Activated CD8-positive, alpha-beta T cell treated with anti-CD3 and anti-CD28 coated beads for 36 hours (primary cell): Measurements from ENCODE around the gene DDT. TPM values are rescaled to one million over a fixed set of nuclear protein-coding genes. Genes with fewer than 3 reads are reported as not detected.

Experiments used
- ATAC-seq: fragments of 200-7000 bp; cut with Tn5 transposase; one replicate; pipeline ENCODE4 v1.10.0; 2021; ENCODE audit warnings: mild to moderate bottlenecking, moderate library complexity
- CTCF ChIA-PET: fragments of 350-600 bp; sonication (Branson Sonifier 250); formaldehyde crosslinking; loops from one replicate; lab custom pipeline; 2021; ENCODE audit warnings: antibody characterized with exemption; lab: Charles Lee
- POLR2A ChIA-PET: fragments of 350-600 bp; sonication (Branson Sonifier 250); formaldehyde crosslinking; loops from one replicate; lab custom pipeline; 2021; ENCODE audit warnings: antibody characterized with exemption; lab: Charles Lee
- DNase-seq: peaks from one replicate; pipeline ENCODE4 v3.0.0-alpha.2; 2020
- H3K27ac Mint-ChIP-seq: one replicate; pipeline ENCODE4 v1.8.0; 2021; ENCODE audit warnings: mild to moderate bottlenecking, mixed read lengths
- H3K27me3 Mint-ChIP-seq: one replicate; pipeline ENCODE4 v1.8.0; 2021; ENCODE audit warnings: mixed read lengths
- H3K36me3 Mint-ChIP-seq: one replicate; pipeline ENCODE4 v1.8.0; 2021; ENCODE audit warnings: low read depth, mixed read lengths
- H3K4me1 Mint-ChIP-seq: one replicate; pipeline ENCODE4 v1.8.0; 2021; ENCODE audit warnings: low read depth, mixed read lengths
- H3K4me3 Mint-ChIP-seq: one replicate; pipeline ENCODE4 v1.8.0; 2021; ENCODE audit warnings: mild to moderate bottlenecking, moderate library complexity, mixed read lengths
- H3K9me3 Mint-ChIP-seq: one replicate; pipeline ENCODE4 v1.8.0; 2021; ENCODE audit warnings: mixed read lengths
- intact Hi-C: fragments of 100-400 bp; cut with micrococcal nuclease; formaldehyde crosslinking; loops from one replicate; pipeline ENCODE4 v1.10.0; 2022
- total RNA-seq, 2 experiments: library from RNA; stranded (reverse); gene quantifications; one replicate each; pipeline ENCODE4 v1.2.3, GENCODE V29; 2021
- TF ChIP-seq, protein P1 (sequence below): fragments of 200-600 bp; IDR thresholded peaks from one replicate; pipeline ENCODE4 v1.8.0; 2022; ENCODE audit warnings: antibody characterized with exemption, mild to moderate bottlenecking

DDT gene
- total RNA-seq, 2 experiments from 2014 or later: 116 to 119 TPM

DNA sequence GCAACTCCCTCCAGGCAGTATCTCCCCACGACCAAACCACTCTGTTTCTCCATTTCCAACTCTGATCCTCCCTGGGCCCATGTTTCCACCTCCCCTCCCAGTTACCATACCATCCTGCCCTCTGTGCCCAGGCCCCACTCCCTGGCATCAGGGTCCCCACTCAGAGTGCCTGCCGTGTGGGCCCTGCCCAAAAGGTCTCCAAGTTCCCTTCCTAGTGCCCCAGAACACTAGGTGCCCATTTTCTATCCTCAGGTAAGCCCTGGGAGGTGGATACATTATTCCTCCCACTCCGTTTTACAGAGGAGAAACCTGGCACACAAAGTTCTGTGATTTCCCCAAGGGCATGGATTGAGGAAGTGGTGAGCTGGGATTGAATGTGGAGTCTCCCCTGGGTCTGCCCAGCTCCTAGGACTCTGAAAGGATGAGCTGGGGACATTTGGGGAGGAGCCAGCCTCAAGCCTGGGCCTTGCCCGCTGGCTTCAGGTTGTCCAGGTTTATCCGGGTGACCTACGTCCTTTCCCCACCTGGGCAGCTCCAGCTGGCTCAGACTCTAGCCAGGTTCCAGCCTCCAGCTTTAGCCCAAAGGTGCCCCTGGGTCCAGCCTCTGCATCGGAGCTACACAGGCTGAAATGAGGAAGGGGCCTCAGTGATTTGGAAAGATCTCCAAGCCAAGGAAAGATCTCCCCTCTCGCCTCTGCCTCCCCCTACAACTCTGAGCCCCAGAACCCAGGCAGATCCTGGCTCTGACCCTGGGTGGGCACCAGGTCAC is 33.2 kb upstream of the DDT start:
- Mint-ChIP-seq H3K27me3 (no peaks in the 10 kb centered on the region), H3K27ac (no peak overlapping the region), H3K4me3 (no peak overlapping the region), H3K36me3 (peaks cover 5% of the 10 kb centered on the region), H3K9me3 (no peaks in the 10 kb centered on the region), H3K4me1 (peaks cover 9% of the 10 kb centered on the region)
- ATAC-seq (no peak), DNase-seq (no peak)
- intact Hi-C loops: no loop called here
- TF ChIP-seq, protein P1, sequence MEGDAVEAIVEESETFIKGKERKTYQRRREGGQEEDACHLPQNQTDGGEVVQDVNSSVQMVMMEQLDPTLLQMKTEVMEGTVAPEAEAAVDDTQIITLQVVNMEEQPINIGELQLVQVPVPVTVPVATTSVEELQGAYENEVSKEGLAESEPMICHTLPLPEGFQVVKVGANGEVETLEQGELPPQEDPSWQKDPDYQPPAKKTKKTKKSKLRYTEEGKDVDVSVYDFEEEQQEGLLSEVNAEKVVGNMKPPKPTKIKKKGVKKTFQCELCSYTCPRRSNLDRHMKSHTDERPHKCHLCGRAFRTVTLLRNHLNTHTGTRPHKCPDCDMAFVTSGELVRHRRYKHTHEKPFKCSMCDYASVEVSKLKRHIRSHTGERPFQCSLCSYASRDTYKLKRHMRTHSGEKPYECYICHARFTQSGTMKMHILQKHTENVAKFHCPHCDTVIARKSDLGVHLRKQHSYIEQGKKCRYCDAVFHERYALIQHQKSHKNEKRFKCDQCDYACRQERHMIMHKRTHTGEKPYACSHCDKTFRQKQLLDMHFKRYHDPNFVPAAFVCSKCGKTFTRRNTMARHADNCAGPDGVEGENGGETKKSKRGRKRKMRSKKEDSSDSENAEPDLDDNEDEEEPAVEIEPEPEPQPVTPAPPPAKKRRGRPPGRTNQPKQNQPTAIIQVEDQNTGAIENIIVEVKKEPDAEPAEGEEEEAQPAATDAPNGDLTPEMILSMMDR: no peak
- ChIA-PET CTCF (no interaction called here), POLR2A (interaction anchor here (1.1 kb wide), 1 partner anchor 113 kb away, joined by 4 read pairs; no protein-coding TSS in a partner anchor)

DNA sequence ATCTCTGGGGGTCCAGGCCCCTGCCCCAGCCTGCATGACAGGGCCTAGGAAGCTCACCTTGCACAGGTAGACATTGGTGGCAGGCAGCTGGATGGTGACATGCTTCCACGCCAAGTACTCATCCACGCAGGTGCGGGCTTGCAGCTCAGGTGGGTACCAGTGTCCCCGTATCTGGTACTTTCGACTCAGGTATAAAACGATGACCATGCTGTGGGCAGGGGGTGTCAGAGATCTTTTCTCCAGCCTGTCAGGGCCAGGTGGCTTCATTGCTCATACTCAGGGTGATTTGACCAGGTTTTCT is 32.6 kb upstream of the DDT start:
- TF ChIP-seq, protein P1: no peak
- intact Hi-C loops: no loop called here

DNA sequence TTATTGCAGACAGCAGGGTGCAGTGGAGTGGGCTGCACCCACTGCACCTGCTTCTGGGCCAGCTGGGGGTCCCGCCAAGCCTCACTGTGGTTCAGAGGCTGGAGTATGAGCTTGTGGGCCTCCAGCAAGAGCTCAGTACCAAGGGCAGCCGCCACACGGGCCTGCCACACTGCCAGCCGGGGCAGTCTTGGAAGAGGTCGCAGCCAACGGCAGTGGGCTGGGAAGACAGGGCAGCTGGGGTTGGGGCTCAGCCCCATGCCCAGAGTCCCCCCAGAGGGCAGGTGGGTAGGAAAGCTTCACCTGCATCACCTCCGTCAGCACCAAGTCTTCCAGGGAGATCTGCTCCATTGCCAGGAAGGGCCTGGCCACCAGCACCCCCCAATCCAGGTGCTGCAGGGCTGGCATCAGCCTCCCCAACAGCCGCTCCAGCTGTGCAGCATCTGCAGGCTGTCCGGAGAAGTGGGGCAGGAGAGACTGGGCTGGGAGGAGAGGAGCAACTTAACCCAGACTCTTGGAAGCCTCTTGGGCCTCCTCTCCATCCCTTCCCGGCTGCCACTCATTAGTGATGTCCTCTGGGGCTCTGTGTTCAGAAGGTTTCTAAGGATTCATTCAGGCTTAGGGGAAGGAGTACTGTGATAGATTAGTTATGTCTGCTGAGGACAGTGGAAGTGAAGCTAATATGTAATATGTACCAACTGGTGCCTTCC is 32.1 kb upstream of the DDT start:
- Mint-ChIP-seq H3K27ac (no peak overlapping the region), H3K36me3 (peaks cover 3% of the 10 kb centered on the region), H3K9me3 (no peaks in the 10 kb centered on the region), H3K4me3 (no peak overlapping the region), H3K27me3 (no peaks in the 10 kb centered on the region), H3K4me1 (peaks cover 6% of the 10 kb centered on the region)
- intact Hi-C loops: no loop called here
- ChIA-PET POLR2A (interaction anchor here (1.1 kb wide), 1 partner anchor 112 kb away, joined by 4 read pairs; no protein-coding TSS in a partner anchor), CTCF (no interaction called here)
- ATAC-seq: no peak
- TF ChIP-seq, protein P1: no peak
- no peak for DNase-seq

More for the DNA sequence above, 32.6 kb upstream of the DDT start:
- H3K4me1 Mint-ChIP-seq: peaks cover 6% of the 10 kb centered on the region
- H3K27me3 Mint-ChIP-seq: no peaks in the 10 kb centered on the region
- POLR2A ChIA-PET: interaction anchor here (1.1 kb wide), 1 partner anchor 112 kb away, joined by 4 read pairs; no protein-coding TSS in a partner anchor
- H3K4me3 Mint-ChIP-seq: no peak overlapping the region
- CTCF ChIA-PET: no interaction called here
- no peaks in the 10 kb centered on the region for H3K9me3 Mint-ChIP-seq
- peaks cover 3% of the 10 kb centered on the region for H3K36me3 Mint-ChIP-seq
- no peak for ATAC-seq
- DNase-seq: no peak
- H3K27ac Mint-ChIP-seq: no peak overlapping the region

DNA sequence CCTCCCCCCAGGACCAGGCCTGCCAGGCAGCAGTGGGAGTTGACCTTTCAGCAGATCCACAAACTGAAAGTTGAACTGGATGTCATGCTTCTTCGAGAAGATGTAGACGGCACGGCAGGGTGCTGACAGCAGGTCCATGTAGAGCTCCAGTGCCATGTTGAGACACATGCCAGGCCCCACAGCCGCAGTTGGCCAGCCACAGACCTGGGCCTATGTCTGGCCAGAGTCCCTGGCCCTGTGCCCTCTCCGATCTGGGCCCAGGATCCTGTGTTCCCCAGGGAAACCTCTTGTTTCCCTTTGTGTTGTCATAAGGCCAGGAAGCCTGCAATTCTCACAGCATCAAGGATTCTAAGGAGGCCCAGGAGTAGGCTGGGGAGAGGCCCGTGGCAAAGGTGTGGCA is 31.0 kb upstream of the DDT start, which contains the start of gene GSTT4:
Gene GSTT4 (minus strand): TSS at position 253 of the 400 bp plus-strand sequence. CDS start 97 bp downstream, at position 156.
- POLR2A ChIA-PET: no interaction called here
- CTCF ChIA-PET: no interaction called here
- TF ChIP-seq, protein P1: no peak
- Mint-ChIP-seq H3K27me3 (no peaks in the 10 kb centered on the region), H3K4me3 (no peak within 1 kb of the TSS), H3K27ac (no peak within 1 kb of the TSS), H3K36me3 (no peaks in the 10 kb centered on the region), H3K9me3 (no peaks in the 10 kb centered on the region), H3K4me1 (peaks cover 1% of the 10 kb centered on the region)
- DNase-seq (no peak), ATAC-seq (no peak)
- intact Hi-C loops: no loop called here

DNA sequence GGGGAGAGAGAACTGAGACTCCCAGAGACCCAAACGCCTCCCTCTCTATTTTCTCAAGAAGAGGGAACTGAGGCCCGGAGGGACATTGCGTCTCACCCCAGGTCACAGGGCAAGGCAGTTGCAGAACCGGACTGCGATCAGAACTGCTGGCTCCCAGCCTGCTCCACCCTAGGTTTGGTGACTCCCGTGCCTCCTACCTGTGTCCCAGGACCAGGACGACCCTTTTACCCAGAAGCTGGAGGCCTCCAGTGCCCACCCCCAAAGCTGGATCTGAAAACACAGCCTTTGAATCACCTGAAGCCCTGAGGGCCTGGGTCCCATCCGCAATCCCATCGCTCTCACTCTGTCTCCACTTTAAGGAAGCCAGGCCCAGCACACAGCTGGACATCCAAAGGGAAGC is 29.6 kb upstream of the DDT start:
- intact Hi-C loops: no loop called here
- ChIA-PET POLR2A (interaction anchor here (1.4 to 1.5 kb wide), 2 partner anchors 9 kb away, joined by 3 to 4 read pairs; no protein-coding TSS in a partner anchor), CTCF (interaction anchor here (1.5 kb wide), 2 partner anchors 48 to 171 kb away, joined by 4 to 6 read pairs; no protein-coding TSS in a partner anchor)
- TF ChIP-seq, protein P1: no peak
- Mint-ChIP-seq H3K36me3 (no peaks in the 10 kb centered on the region), H3K4me3 (no peak overlapping the region), H3K27ac (no peak overlapping the region), H3K4me1 (no peaks in the 10 kb centered on the region), H3K27me3 (no peaks in the 10 kb centered on the region), H3K9me3 (no peaks in the 10 kb centered on the region)
- DNase-seq: no peak
- no peak for ATAC-seq
